D721Med (cell line): ENCODE results near the gene INO80.

Experiments used
- DNase-seq: peaks from one replicate; pipeline ENCODE4 v3.0.0; 2011; ENCODE audit warnings: low spot score; ENCODE audit not compliant: insufficient read length
- FAIRE-seq: peaks from 2 replicates; lab custom pipeline; 2011; peaks lifted over from hg19 to GRCh38; lab: Jason Lieb, UNC
- TF ChIP-seq, protein P1 (sequence below): IDR thresholded peaks from 2 replicates; pipeline ENCODE4 v1.5.1; 2012; ENCODE audit warnings: mild to moderate bottlenecking, control low read depth; ENCODE audit not compliant: insufficient read depth; ENCODE audit errors: missing control alignments

The INO80 gene

DNA sequence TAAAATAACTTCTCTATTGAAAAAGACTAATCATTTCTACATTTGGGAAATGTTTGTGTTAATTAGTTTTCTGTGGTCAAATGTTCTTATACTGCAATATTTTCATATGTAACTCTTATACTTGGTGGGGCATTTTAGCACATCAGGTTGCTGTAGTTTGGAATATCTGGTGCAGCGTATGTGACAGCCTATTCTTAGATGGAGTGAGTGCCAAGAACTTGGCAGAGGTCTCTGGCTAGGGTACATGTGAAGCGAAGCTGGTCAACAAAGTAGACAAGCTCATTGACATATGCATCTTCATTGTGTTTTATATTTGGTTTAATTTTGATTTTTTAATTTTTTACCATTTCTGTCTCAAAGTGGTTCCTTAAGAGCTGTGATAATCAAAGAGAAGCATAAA is 109.6 kb downstream of the INO80 start:
- FAIRE-seq = no peak
- TF ChIP-seq, protein P1, sequence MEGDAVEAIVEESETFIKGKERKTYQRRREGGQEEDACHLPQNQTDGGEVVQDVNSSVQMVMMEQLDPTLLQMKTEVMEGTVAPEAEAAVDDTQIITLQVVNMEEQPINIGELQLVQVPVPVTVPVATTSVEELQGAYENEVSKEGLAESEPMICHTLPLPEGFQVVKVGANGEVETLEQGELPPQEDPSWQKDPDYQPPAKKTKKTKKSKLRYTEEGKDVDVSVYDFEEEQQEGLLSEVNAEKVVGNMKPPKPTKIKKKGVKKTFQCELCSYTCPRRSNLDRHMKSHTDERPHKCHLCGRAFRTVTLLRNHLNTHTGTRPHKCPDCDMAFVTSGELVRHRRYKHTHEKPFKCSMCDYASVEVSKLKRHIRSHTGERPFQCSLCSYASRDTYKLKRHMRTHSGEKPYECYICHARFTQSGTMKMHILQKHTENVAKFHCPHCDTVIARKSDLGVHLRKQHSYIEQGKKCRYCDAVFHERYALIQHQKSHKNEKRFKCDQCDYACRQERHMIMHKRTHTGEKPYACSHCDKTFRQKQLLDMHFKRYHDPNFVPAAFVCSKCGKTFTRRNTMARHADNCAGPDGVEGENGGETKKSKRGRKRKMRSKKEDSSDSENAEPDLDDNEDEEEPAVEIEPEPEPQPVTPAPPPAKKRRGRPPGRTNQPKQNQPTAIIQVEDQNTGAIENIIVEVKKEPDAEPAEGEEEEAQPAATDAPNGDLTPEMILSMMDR = no peak
- DNase-seq = no peak

DNA sequence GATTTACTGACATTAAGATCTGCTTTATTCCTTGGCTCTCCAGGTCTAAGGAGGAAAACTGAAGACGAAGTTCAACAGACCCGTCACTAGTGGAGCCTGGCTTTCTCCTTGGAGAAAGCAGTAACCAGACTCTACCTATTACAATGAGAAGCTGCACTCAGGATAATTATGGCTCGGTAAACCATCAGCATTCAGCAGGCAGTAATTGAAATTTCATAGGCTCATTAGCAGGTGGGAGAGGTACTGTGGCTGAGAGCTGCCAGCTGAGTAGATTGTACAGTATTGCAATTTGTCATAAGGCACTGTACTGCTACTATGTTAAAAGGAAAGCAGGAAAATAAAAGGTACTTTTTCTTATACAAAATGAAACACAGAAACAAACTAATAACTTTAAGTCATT is 111.6 kb downstream of the INO80 start:
- FAIRE-seq = no peak
- TF ChIP-seq, protein P1 = no peak
- no peak for DNase-seq

DNA sequence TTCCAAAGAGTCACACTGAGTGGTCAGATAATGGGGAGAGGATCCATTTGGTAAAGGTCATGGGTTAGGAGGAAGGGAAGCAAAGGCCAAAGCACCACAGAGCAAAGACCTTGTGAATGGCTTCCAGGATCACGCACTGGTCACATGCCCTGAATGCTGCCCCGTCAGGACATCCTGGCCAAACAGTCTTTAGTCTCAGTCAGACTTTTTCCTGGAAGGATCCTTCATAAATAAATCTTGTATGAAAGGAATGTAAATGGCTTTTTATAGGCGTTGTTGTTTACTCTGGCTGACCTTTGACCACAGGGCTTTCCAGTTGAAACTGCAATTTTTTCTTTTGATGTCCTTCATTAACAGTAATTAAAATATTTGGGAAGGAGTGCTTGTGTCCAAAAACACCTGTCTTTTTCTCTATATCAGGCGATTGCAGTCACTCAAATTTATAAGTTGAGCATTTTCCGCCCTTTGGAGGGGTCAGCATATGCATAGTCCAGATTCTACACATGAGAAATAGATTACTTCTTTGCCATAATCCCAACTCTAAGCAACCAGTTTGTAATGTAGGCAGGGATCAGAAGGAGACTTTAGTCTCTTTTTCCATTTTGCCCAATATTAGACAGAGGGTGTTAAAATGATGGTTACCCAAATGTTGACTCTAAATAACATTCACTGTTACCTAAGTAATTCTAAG is 114.4 kb downstream of the INO80 start:
- FAIRE-seq (no peak), DNase-seq (no peak)
- TF ChIP-seq, protein P1 = no peak

DNA sequence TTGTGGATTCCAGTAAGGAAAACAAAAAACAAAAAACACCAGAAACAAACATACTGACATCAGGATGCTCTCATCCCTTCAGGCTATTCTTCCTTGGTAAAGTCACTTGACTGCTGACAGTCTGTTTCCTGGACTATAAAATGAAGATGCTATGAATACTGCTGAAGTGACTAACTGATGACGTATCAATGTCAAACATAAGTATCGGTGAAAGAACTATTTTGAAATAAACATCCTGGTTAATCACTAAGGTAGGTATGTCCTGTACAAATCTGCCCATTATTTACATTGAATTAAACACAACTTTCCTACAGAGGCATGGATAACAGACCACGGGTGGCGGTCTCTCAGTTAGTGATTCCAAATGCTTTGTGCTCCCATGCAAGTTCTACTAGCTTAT is 116.9 kb downstream of the INO80 start:
- DNase-seq (no peak), FAIRE-seq (no peak)
- TF ChIP-seq, protein P1 = no peak

- FAIRE-seq (no peak), DNase-seq (no peak)
- TF ChIP-seq, protein P1 = no peak
Observed at GRCh38 chr15:40995656-40996055, 120.4 kb downstream of the INO80 start.

- FAIRE-seq (no peak), DNase-seq (no peak)
- TF ChIP-seq, protein P1 = no peak
Observed at GRCh38 chr15:40992825-40993224, 123.3 kb downstream of the INO80 start.

DNA sequence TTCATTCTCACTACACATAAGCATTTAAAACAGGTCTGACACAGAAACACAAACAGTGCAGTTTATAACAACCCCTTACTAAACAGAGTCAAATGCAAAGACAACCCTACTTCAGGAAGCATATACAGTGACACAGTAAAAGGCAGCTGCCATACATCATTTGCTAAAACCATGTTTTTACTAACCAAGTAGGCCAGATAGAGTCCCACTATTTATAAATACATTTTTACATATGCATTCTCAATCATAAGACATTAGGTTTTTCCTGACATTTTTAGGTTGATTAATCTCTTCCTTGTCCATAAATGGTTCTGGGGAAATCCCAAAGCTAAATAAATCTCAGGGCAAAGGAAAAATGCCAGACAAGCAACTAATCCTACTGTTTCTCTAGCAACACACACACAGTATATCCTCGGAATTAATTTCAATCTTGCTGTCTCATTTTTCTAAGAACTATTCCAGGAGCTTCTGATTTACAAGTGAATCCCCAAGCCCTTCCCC is 123.8 kb downstream of the INO80 start:
- DNase-seq (no peak), FAIRE-seq (no peak)
- TF ChIP-seq, protein P1 = no peak
